Measurements from ENCODE around the gene SHF.

DNA sequence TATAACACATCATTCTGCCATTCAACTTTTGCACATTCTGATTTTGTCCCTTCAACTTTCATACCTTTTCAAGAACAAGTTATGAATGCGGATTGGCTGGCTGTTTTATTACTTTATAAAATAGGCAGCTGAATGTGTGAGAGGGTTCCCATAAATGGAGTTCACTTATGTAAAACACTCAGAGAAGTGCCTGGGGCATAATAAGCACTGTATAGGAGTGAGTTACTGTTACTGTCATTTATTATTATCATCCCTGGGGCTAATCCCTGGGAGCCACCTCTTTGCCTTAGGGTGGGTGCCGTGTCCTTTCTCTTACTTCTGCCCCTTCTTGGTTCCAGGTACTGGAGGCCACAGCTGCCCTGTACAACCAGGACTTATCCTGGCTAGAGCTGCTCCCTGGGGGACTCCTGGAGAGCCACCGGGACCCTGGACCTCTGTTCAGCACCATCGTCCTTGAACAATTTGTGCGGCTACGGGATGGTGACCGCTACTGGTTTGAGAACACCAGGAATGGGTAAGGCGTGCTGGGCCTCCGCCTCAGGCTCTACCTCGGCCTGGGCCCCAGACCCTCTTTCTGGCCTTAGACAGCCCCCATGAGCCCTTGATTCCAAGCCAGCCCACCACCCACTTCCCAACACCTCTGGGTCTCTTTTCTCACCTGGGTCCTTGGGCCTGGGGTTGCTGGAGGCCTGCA, 47.1 kb downstream of the SHF start:
- no peak for TF ChIP-seq CTCF (IDR thresholded peaks at IDR 0.05; ENCODE audit: extremely low read depth in 1 of 2, insufficient read depth in 1 of 2, low read depth in 1 of 2, low read length in 2 of 2)
- TF ChIP-seq POLR2A (IDR thresholded peaks at IDR 0.05; ENCODE audit: low read depth, low read length) = no peak

Measured in endothelial cell of umbilical vein (primary cell).